K562 (cell line): ENCODE measurements around the gene SND1. TPM values are rescaled to one million over a fixed set of nuclear protein-coding genes. Genes with fewer than 3 reads are reported as not detected.

ENCODE experiments used
- ATAC-seq: fragments of 200-7000 bp; cut with Tn5 transposase; 3 replicates; pipeline ENCODE4 v1.9.1; 2020; ENCODE audit warnings: moderate library complexity
- BruUV-seq: library from RNA; stranded (reverse); fragments of 400-500 nt; replicated peaks from 2 replicates; lab custom pipeline; 2021; lab: Mats Ljungman, UMichigan
- CTCF ChIA-PET: fragments of 300-600 bp; formaldehyde crosslinking; extraction: SDS; loops from one replicate; lab custom pipeline; 2021; ENCODE audit warnings: low intra/inter-chr PET ratio; lab: Yijun Ruan, JAX
- POLR2A ChIA-PET: fragments of 300-600, 350-650 bp; sonication (Branson Sonifier 250); formaldehyde crosslinking; extraction: SDS; loops from one replicate; lab custom pipeline; 2021; ENCODE audit warnings: antibody characterized with exemption, inconsistent platforms; lab: Yijun Ruan, JAX
- DNase-seq, 4 experiments: peaks; one replicate each; pipeline versions ENCODE4 v3.0.0 to v3.0.0-alpha.2; 2011 to 2018; ENCODE audit warnings: low spot score in 3 of 4, mixed read lengths in 3 of 4; ENCODE audit errors: extremely low read depth in 1 of 4
- FAIRE-seq: peaks from 2 replicates; lab custom pipeline; 2011; peaks lifted over from hg19 to GRCh38; lab: Jason Lieb, UNC
- H2AFZ ChIP-seq: 2 replicates; pipeline ENCODE4 v1.6.0; 2011; ENCODE audit warnings: low read depth, low read length, control low read depth, inconsistent platforms
- H3K27ac ChIP-seq: fragments of 200-600 bp; 3 replicates; pipeline ENCODE4 v1.8.0; 2011; ENCODE audit warnings: low read depth, mild to moderate bottlenecking, control low read depth, inconsistent platforms, low read length, moderate library complexity, mixed read lengths; ENCODE audit errors: extremely low read depth
- H3K27me3 ChIP-seq, 2 experiments: fragments of 300-600 bp in 1 of 2; 2 replicates in 1 of 2; 3 replicates in 1 of 2; pipeline versions ENCODE4 v1.6.0 to v1.8.0; 2011; ENCODE audit warnings: inconsistent platforms in 2 of 2, low read length in 2 of 2, mild to moderate bottlenecking in 1 of 2, mixed read lengths in 1 of 2, moderate library complexity in 1 of 2; ENCODE audit not compliant: control insufficient read depth in 2 of 2, insufficient read depth in 2 of 2
- H3K36me3 ChIP-seq: fragments of 300-600 bp; 3 replicates; pipeline ENCODE4 v1.8.0; 2011; ENCODE audit warnings: mild to moderate bottlenecking, low read length, inconsistent platforms; ENCODE audit not compliant: control insufficient read depth, insufficient read depth
- H3K4me1 ChIP-seq, 2 experiments: fragments of 200-600 bp in 1 of 2; replicated peaks in 1 of 2; 2 replicates in 1 of 2; 3 replicates in 1 of 2; pipeline versions ENCODE4 v1.5.1 to v1.8.0; 2011; ENCODE audit warnings: inconsistent platforms in 2 of 2, low read length in 2 of 2, mild to moderate bottlenecking in 1 of 2, mixed read lengths in 1 of 2, moderate library complexity in 1 of 2; ENCODE audit not compliant: control insufficient read depth in 2 of 2, insufficient read depth in 2 of 2
- H3K4me2 ChIP-seq: 2 replicates; pipeline ENCODE4 v1.6.1; 2011; ENCODE audit warnings: low read length, control low read depth, inconsistent platforms, mixed read lengths; ENCODE audit not compliant: insufficient read depth
- H3K4me3 ChIP-seq: fragments of 200-600 bp; sonication (generic), shearing (Covaris generic); 2 replicates; pipeline ENCODE4 v1.5.1; 2016; ENCODE audit warnings: control low read depth, inconsistent platforms
- H3K79me2 ChIP-seq: fragments of 200-600 bp; 3 replicates; pipeline ENCODE4 v1.8.0; 2011; ENCODE audit warnings: low read length, inconsistent platforms; ENCODE audit not compliant: control insufficient read depth, insufficient read depth
- H3K9ac ChIP-seq, 2 experiments: 2 replicates each; pipeline versions ENCODE4 v1.6.0 to v1.6.1; 2011; ENCODE audit warnings: low read depth in 2 of 2, low read length in 2 of 2, control low read depth in 1 of 2, inconsistent platforms in 1 of 2, mild to moderate bottlenecking in 1 of 2, mixed read lengths in 1 of 2; ENCODE audit not compliant: insufficient read depth in 1 of 2
- H3K9me1 ChIP-seq: one replicate; pipeline ENCODE4 v1.6.0; 2011; ENCODE audit warnings: inconsistent platforms, mild to moderate bottlenecking, low read length, moderate library complexity; ENCODE audit not compliant: control insufficient read depth, insufficient read depth
- H3K9me3 ChIP-seq: replicated peaks from 2 replicates; pipeline ENCODE4 v1.5.1; 2011; ENCODE audit warnings: low read depth, low read length, inconsistent platforms; ENCODE audit not compliant: control insufficient read depth, insufficient read depth
- H4K20me1 ChIP-seq: replicated peaks from 2 replicates; pipeline ENCODE4 v1.6.1; 2011; ENCODE audit warnings: low read length, inconsistent platforms, mixed read lengths; ENCODE audit not compliant: control insufficient read depth, insufficient read depth
- EZH2 ChIP-seq: IDR thresholded peaks from 2 replicates; pipeline ENCODE4 v1.6.1; 2012; ENCODE audit warnings: low read depth, mild to moderate bottlenecking, inconsistent platforms, low read length, borderline replicate concordance
- HES1 ChIP-seq: fragments of 450-650 bp; IDR thresholded peaks from 2 replicates; pipeline ENCODE4 v1.6.1; 2016; ENCODE audit warnings: low read depth, mild to moderate bottlenecking, moderate library complexity
- MAFG ChIP-seq: fragments of 450-650 bp; conservative IDR thresholded peaks from 2 replicates; pipeline ENCODE4 v1.6.1; 2016; ENCODE audit warnings: missing genetic modification characterization, missing compliant biosample characterization
- MED1 ChIP-seq: sonication (generic); formaldehyde crosslinking; IDR thresholded peaks from 2 replicates; pipeline ENCODE4 v1.8.1; 2023; ENCODE audit warnings: missing genetic modification reagents, borderline replicate concordance
- MEF2A ChIP-seq: IDR thresholded peaks from 2 replicates; pipeline ENCODE4 v1.6.1; 2011; ENCODE audit warnings: low read depth, mild to moderate bottlenecking, low read length, moderate library complexity; ENCODE audit not compliant: control insufficient read depth
- MXD1 ChIP-seq: fragments of 250-450 bp; sonication (Bioruptor Pico); IDR thresholded peaks from 2 replicates; pipeline ENCODE4 v1.8.0; 2021; ENCODE audit warnings: borderline replicate concordance, mild to moderate bottlenecking, moderate library complexity; ENCODE audit not compliant: poor library complexity, severe bottlenecking
- NR2F6 ChIP-seq: fragments of 450-650 bp; formaldehyde crosslinking; IDR thresholded peaks from 2 replicates; pipeline ENCODE4 v1.4.0; 2020; ENCODE audit warnings: mild to moderate bottlenecking
- PKNOX1 ChIP-seq: fragments of 450-650 bp; IDR thresholded peaks from 2 replicates; pipeline ENCODE4 v1.6.1; 2016
- POLR2H ChIP-seq: IDR thresholded peaks from 2 replicates; pipeline ENCODE4 v1.6.1; 2016; ENCODE audit warnings: missing genetic modification characterization, low read depth, mild to moderate bottlenecking, control low read depth, missing compliant biosample characterization, moderate library complexity
- RCOR1 ChIP-seq, 2 experiments: IDR thresholded peaks; 2 replicates each; pipeline ENCODE4 v1.6.1; 2012; ENCODE audit warnings: low read depth in 2 of 2, low read length in 2 of 2, borderline replicate concordance in 1 of 2, improper control_type of control experiment in 1 of 2
- THAP12 ChIP-seq: fragments of 250-450 bp; sonication (Bioruptor Pico); IDR thresholded peaks from 2 replicates; pipeline ENCODE4 v1.9.0; 2021; ENCODE audit warnings: mild to moderate bottlenecking, inconsistent platforms
- ZHX1 ChIP-seq: fragments of 150-350 bp; conservative IDR thresholded peaks from 2 replicates; pipeline ENCODE4 v1.6.1; 2014; ENCODE audit warnings: low read length
- ZNF239 ChIP-seq: fragments of 250-450 bp; sonication (Bioruptor Pico); IDR thresholded peaks from 2 replicates; pipeline ENCODE4 v1.4.0; 2020; ENCODE audit warnings: mild to moderate bottlenecking
- ZNF263 ChIP-seq: sonication (generic); formaldehyde crosslinking; IDR thresholded peaks from 2 replicates; pipeline ENCODE4 v1.8.0; 2022; ENCODE audit warnings: mild to moderate bottlenecking, missing genetic modification reagents, borderline replicate concordance
- ZNF507 ChIP-seq: conservative IDR thresholded peaks from 2 replicates; pipeline ENCODE4 v1.6.1; 2017; ENCODE audit warnings: missing genetic modification characterization, missing compliant biosample characterization
- WGBS: fragments of 100-300 bp; shearing (Covaris generic); methylation state at CpG from one replicate; pipeline ENCODE4 v1.1.6; 2016; ENCODE audit warnings: low coverage, mixed read lengths; ENCODE audit not compliant: insufficient coverage; ENCODE audit errors: missing lambda C conversion rate; 5-methylcytosine and 5-hydroxymethylcytosine counted together
- in situ Hi-C: fragments of 300-500 bp; cut with MboI; formaldehyde crosslinking; loops from 4 replicates; pipeline ENCODE4 v1.15.0; 2018; ENCODE audit warnings: inconsistent platforms, mixed read lengths
- intact Hi-C: fragments of 100-400 bp; cut with micrococcal nuclease; formaldehyde crosslinking; loops from 2 replicates; pipeline ENCODE4 v1.14.2; 2022
- polyA plus RNA-seq, 8 experiments: library from polyadenylated mRNA; depleted of rRNA in 4 of 8; stranded (reverse) in 5 of 8; unstranded in 3 of 8; fragments of >200 nt; fragmentation: Nextera tagmentation in 2 of 8; fragmentation: Illumina TruSeq in 1 of 8; extraction: Ambion mirVana in 2 of 8; extraction: Trizol in 1 of 8; gene quantifications; 2 replicates each; pipeline versions ENCODE4 v1.2.1 to v1.2.3, GENCODE V29; 2011 to 2014; ENCODE audit warnings: inconsistent platforms in 1 of 8, missing spikeins in 1 of 8
- total RNA-seq, 7 experiments: library from RNA; depleted of rRNA in 6 of 7; stranded (reverse); fragments of >200 nt in 6 of 7; fragmentation: Illumina TruSeq in 2 of 7; extraction: Trizol in 2 of 7; gene quantifications; 2 replicates each; pipeline versions ENCODE4 v1.2.1 to v1.2.3, GENCODE V29; 2011 to 2021; ENCODE audit warnings: low replicate concordance in 1 of 7

The SND1 gene
- total and polyA plus RNA-seq, 9 of the 15 experiments (the other 6 are each of a cell fraction or from before 2014, with no cell fraction given): 46.5 to 307 (median 191) TPM

- POLR2A ChIA-PET: interaction anchor here (1.1 to 1.4 kb wide), 4 partner anchors 9 to 35 kb away, joined by 3 read pairs; no protein-coding TSS in a partner anchor
- peak in 1 of 2 experiments; percentile 94; a peak in 3 of 4 replicates for TF ChIP-seq RCOR1 (IDR thresholded peaks at IDR 0.05; ENCODE audit: borderline replicate concordance in 1 of 2, low read depth in 2 of 2, low read length in 2 of 2)
- TF ChIP-seq THAP12: no peak
- TF ChIP-seq MEF2A: no peak
- TF ChIP-seq ZHX1: no peak
- peak; percentile 53; the same call in 1 of the 2 replicates for TF ChIP-seq HES1
- no peak for TF ChIP-seq MED1
- no peak for TF ChIP-seq POLR2H (tag)
- no peak for TF ChIP-seq PKNOX1
- no peak for TF ChIP-seq NR2F6
- no peak for TF ChIP-seq MXD1 (CRISPR knock-in tag)
- TF ChIP-seq ZNF239 (CRISPR knock-in tag): no peak
- no peak for TF ChIP-seq ZNF263 (CRISPR knock-in tag)
- TF ChIP-seq EZH2: no peak
- no peak for TF ChIP-seq MAFG
- TF ChIP-seq ZNF507 (tag): no peak
Observed at GRCh38 chr7:128044064-128044463, 392.1 kb downstream of the SND1 start.

More at GRCh38 chr7:128044064-128044463, 392.1 kb downstream of the SND1 start:
- Histone ChIP-seq H3K27me3 (no peaks in the 10 kb centered on the region), H3K9me3 (no peaks in the 10 kb centered on the region), H2AFZ (no peak overlapping the region), H3K9me1 (no peaks in the 10 kb centered on the region), H4K20me1 (peaks cover 27% of the 10 kb centered on the region; the same call in 1 of the 2 replicates), H3K36me3 (peaks cover 20% of the 10 kb centered on the region), H3K79me2 (no peaks in the 10 kb centered on the region), H3K4me2 (no peak overlapping the region), H3K4me1 (no peaks in the 10 kb centered on the region), H3K4me3 (no peak overlapping the region), H3K9ac (no peak overlapping the region; a peak in 1 of 4 replicates), H3K27ac (no peak overlapping the region)
- 9% methylated on average over 5 of the region's 5 CpGs for WGBS
- in situ Hi-C loops (no loop called here), intact Hi-C loops (loop anchor here (5.0 kb wide), 1 partner anchor 78 kb away; no protein-coding TSS in a partner anchor)
- CTCF ChIA-PET: no interaction called here
- peak; percentile 82 for ATAC-seq
- DNase-seq: peak in 2 of 4 experiments; percentile 43 to 71
- FAIRE-seq: peak; percentile 66
- BruUV-seq: no TSS peak
